H9 (cell line): Measurements from ENCODE around the gene DNASE1L2. TPM values are rescaled to one million over a fixed set of nuclear protein-coding genes. Genes with fewer than 3 reads are reported as not detected.

Source experiments
- DNase-seq: peaks from one replicate; pipeline ENCODE4 v3.0.0-alpha.2; 2017
- H2AFZ ChIP-seq: one replicate; pipeline ENCODE4 v1.6.1; 2013; ENCODE audit warnings: mild to moderate bottlenecking, low read length, control low read depth, moderate library complexity
- H2AK5ac ChIP-seq: 2 replicates; pipeline ENCODE4 v1.6.1; 2013; ENCODE audit warnings: low read length, control low read depth, mixed read lengths; ENCODE audit not compliant: insufficient read length
- H2BK120ac ChIP-seq: one replicate; pipeline ENCODE4 v1.6.1; 2013; ENCODE audit warnings: low read depth, mild to moderate bottlenecking, low read length, control low read depth, inconsistent platforms; ENCODE audit not compliant: poor library complexity, severe bottlenecking
- H2BK12ac ChIP-seq: 2 replicates; pipeline ENCODE4 v1.6.1; 2013; ENCODE audit warnings: low read length, control low read depth, mixed read lengths, low read depth; ENCODE audit not compliant: insufficient read length
- H2BK15ac ChIP-seq: 2 replicates; pipeline ENCODE4 v1.6.1; 2013; ENCODE audit warnings: low read depth, low read length, control low read depth
- H2BK20ac ChIP-seq: one replicate; pipeline ENCODE4 v1.6.1; 2013; ENCODE audit warnings: low read depth, mild to moderate bottlenecking, low read length, control low read depth, inconsistent platforms; ENCODE audit not compliant: poor library complexity, severe bottlenecking
- H2BK5ac ChIP-seq: 2 replicates; pipeline ENCODE4 v1.6.1; 2013; ENCODE audit warnings: low read length, control low read depth, mixed read lengths; ENCODE audit not compliant: insufficient read length
- H3K14ac ChIP-seq: 2 replicates; pipeline ENCODE4 v1.6.1; 2013; ENCODE audit warnings: low read length, control low read depth; ENCODE audit not compliant: insufficient read depth
- H3K18ac ChIP-seq: 2 replicates; pipeline ENCODE4 v1.6.1; 2013; ENCODE audit warnings: low read depth, mild to moderate bottlenecking, mixed read lengths, low read length, control low read depth; ENCODE audit not compliant: insufficient read length
- H3K23ac ChIP-seq: 2 replicates; pipeline ENCODE4 v1.6.1; 2013; ENCODE audit warnings: low read length, control low read depth, mixed read lengths, low read depth; ENCODE audit not compliant: insufficient read length
- H3K23me2 ChIP-seq: 2 replicates; pipeline ENCODE4 v1.6.1; 2013; ENCODE audit warnings: low read depth, mild to moderate bottlenecking, mixed read lengths, low read length, control low read depth; ENCODE audit not compliant: insufficient read length, poor library complexity, severe bottlenecking
- H3K27ac ChIP-seq: 2 replicates; pipeline ENCODE4 v1.5.1; 2013; ENCODE audit warnings: low read length, control low read depth, mixed read lengths, low read depth; ENCODE audit not compliant: insufficient read length
- H3K27me3 ChIP-seq: 2 replicates; pipeline ENCODE4 v1.6.1; 2013; ENCODE audit warnings: low read length, control low read depth, inconsistent platforms; ENCODE audit not compliant: insufficient read depth
- H3K4ac ChIP-seq: 2 replicates; pipeline ENCODE4 v1.6.1; 2013; ENCODE audit warnings: low read depth, mild to moderate bottlenecking, control low read depth, inconsistent platforms, low read length, moderate library complexity
- H3K4me1 ChIP-seq: 2 replicates; pipeline ENCODE4 v1.6.1; 2013; ENCODE audit warnings: low read length, control low read depth, inconsistent platforms; ENCODE audit not compliant: insufficient read depth
- H3K4me2 ChIP-seq: 2 replicates; pipeline ENCODE4 v1.6.1; 2013; ENCODE audit warnings: low read length, control low read depth, mixed read lengths; ENCODE audit not compliant: insufficient read length, insufficient read depth
- H3K56ac ChIP-seq: 2 replicates; pipeline ENCODE4 v1.6.1; 2013; ENCODE audit warnings: low read depth, mild to moderate bottlenecking, mixed read lengths, low read length, control low read depth; ENCODE audit not compliant: insufficient read length
- H3K79me1 ChIP-seq: 2 replicates; pipeline ENCODE4 v1.6.1; 2013; ENCODE audit warnings: low read depth, mild to moderate bottlenecking, moderate library complexity, low read length, control low read depth, inconsistent platforms; ENCODE audit not compliant: insufficient read depth, poor library complexity, severe bottlenecking
- H3K79me2 ChIP-seq: 2 replicates; pipeline ENCODE4 v1.6.1; 2013; ENCODE audit warnings: low read length, control low read depth, inconsistent platforms; ENCODE audit not compliant: insufficient read depth
- H3K9ac ChIP-seq: 2 replicates; pipeline ENCODE4 v1.6.1; 2013; ENCODE audit warnings: low read length, control low read depth, mixed read lengths; ENCODE audit not compliant: insufficient read length; ENCODE audit errors: extremely low read depth
- H3K9me3 ChIP-seq: one replicate; pipeline ENCODE4 v1.6.1; 2013; ENCODE audit warnings: low read depth, low read length, inconsistent platforms; ENCODE audit not compliant: control insufficient read depth
- H3T11ph ChIP-seq: one replicate; pipeline ENCODE4 v1.6.1; 2013; ENCODE audit warnings: mild to moderate bottlenecking, low read length, control low read depth, inconsistent platforms
- H4K20me1 ChIP-seq: one replicate; pipeline ENCODE4 v1.6.1; 2013; ENCODE audit not compliant: control insufficient read depth, insufficient read length, insufficient read depth
- H4K5ac ChIP-seq: 2 replicates; pipeline ENCODE4 v1.6.1; 2013; ENCODE audit warnings: low read depth, mild to moderate bottlenecking, mixed read lengths, low read length, control low read depth; ENCODE audit not compliant: insufficient read length
- H4K8ac ChIP-seq: replicated peaks from 2 replicates; pipeline ENCODE4 v1.6.1; 2013; ENCODE audit warnings: low read length, control low read depth, mixed read lengths, low read depth; ENCODE audit not compliant: insufficient read length
- H4K91ac ChIP-seq: 2 replicates; pipeline ENCODE4 v1.6.1; 2013; ENCODE audit warnings: low read depth, mild to moderate bottlenecking, moderate library complexity, mixed read lengths, low read length, control low read depth; ENCODE audit not compliant: insufficient read length
- H3K27ac Mint-ChIP-seq, 3 experiments: 2 replicates in 2 of 3; 3 replicates in 1 of 3; pipeline ENCODE4 v1.8.0; 2020 to 2021; ENCODE audit warnings: mixed read lengths in 3 of 3, mild to moderate bottlenecking in 1 of 3, moderate library complexity in 1 of 3
- H3K27me3 Mint-ChIP-seq: 2 replicates; pipeline ENCODE4 v1.8.0; 2021; ENCODE audit warnings: low read depth, mild to moderate bottlenecking, moderate library complexity, mixed read lengths
- H3K36me3 Mint-ChIP-seq, 3 experiments: 2 replicates in 2 of 3; 3 replicates in 1 of 3; pipeline ENCODE4 v1.8.0; 2020 to 2021; ENCODE audit warnings: low read depth in 3 of 3, mixed read lengths in 3 of 3; ENCODE audit not compliant: insufficient read depth in 1 of 3
- H3K4me1 Mint-ChIP-seq, 2 experiments: 2 replicates each; pipeline ENCODE4 v1.8.0; 2020; ENCODE audit warnings: mixed read lengths in 2 of 2
- H3K4me3 Mint-ChIP-seq, 2 experiments: 2 replicates in 1 of 2; 3 replicates in 1 of 2; pipeline ENCODE4 v1.8.0; 2020 to 2021; ENCODE audit warnings: mild to moderate bottlenecking in 2 of 2, mixed read lengths in 2 of 2, moderate library complexity in 1 of 2
- H3K9me3 Mint-ChIP-seq, 2 experiments: 2 replicates in 1 of 2; 3 replicates in 1 of 2; pipeline ENCODE4 v1.8.0; 2020; ENCODE audit warnings: mild to moderate bottlenecking in 2 of 2, mixed read lengths in 2 of 2, moderate library complexity in 1 of 2
- WGBS: extraction: QIAGEN DNeasy Blood & Tissue Kit; methylation state at CpG from one replicate; pipeline ENCODE4 v1.1.7; 2013; ENCODE audit warnings: missing lambda C conversion rate, low lambda C conversion rate, mixed read lengths; ENCODE audit not compliant: insufficient read length; ENCODE audit errors: extremely low coverage; 5-methylcytosine and 5-hydroxymethylcytosine counted together
- total RNA-seq: library from RNA; stranded (reverse); gene quantifications from 2 replicates; pipeline ENCODE4 v1.2.1, GENCODE V29; 2021
- TF ChIP-seq, protein P1 (sequence below): fragments of 200-600 bp; sonication (generic); conservative IDR thresholded peaks from 3 replicates; pipeline ENCODE4 v1.8.0; 2021; ENCODE audit warnings: antibody characterized with exemption, mild to moderate bottlenecking

DNASE1L2 gene
- total RNA-seq, 1 experiment from 2014 or later, result 2.5 TPM

DNA sequence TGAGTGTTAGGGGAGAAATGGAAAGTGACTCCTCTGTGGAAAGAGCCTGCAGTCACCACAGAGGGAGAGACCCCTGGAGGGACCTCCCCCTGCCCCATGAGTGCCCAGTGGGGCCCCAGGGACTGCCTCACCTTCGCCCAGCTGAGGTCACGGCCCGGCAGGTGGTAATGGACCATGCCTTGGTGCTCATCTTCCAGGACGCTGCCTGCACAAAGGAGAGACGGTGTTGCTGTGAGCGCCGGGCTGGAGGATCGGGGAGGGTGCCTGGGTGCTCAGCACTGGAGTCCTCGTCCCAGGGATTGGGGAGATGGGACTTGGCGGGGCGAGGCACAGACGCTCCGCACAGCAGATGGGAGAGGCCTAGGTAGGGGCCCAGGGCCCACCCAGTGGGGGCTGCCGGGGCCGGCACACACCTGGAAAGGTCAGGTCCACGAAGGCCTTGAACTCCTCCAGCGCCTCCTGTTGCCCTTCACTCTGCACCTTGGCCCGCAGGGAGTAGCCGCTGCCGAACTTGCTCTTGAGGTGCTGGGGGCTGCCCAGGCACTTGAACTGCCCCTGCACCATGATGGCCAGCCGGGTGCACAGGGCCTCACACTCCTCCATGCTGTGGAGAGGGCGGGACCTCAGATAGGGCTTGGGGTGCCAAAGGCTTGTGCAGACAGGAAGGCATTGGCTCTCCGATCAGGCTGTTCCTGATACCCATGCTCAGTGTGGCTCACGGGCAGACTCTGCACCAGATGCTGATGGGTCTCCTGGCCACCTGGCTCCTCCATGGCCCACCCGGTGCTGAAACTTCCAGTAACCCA is 41.4 kb downstream of the DNASE1L2 start:
- Histone ChIP-seq H3K23me2 (no peaks in the 10 kb centered on the region), H4K5ac (no peak overlapping the region), H2BK20ac (no peak overlapping the region), H3K4ac (no peak overlapping the region), H2BK15ac (no peak overlapping the region), H2BK5ac (no peak overlapping the region), H2BK12ac (no peak overlapping the region), H3K79me1 (no peaks in the 10 kb centered on the region), H4K8ac (no peak overlapping the region), H3K9ac (no peak overlapping the region), H3K4me2 (no peak overlapping the region), H2BK120ac (no peak overlapping the region), H4K91ac (no peak overlapping the region), H3K14ac (no peak overlapping the region), H3K79me2 (no peaks in the 10 kb centered on the region), H2AFZ (no peak overlapping the region), H3K23ac (no peak overlapping the region), H3K27ac (no peak overlapping the region), H3T11ph (no peak overlapping the region), H4K20me1 (no peaks in the 10 kb centered on the region), H3K27me3 (no peaks in the 10 kb centered on the region), H3K56ac (no peak overlapping the region), H3K4me1 (no peaks in the 10 kb centered on the region), H2AK5ac (no peak overlapping the region), H3K9me3 (no peaks in the 10 kb centered on the region), H3K18ac (no peak overlapping the region)
- TF ChIP-seq, protein P1, sequence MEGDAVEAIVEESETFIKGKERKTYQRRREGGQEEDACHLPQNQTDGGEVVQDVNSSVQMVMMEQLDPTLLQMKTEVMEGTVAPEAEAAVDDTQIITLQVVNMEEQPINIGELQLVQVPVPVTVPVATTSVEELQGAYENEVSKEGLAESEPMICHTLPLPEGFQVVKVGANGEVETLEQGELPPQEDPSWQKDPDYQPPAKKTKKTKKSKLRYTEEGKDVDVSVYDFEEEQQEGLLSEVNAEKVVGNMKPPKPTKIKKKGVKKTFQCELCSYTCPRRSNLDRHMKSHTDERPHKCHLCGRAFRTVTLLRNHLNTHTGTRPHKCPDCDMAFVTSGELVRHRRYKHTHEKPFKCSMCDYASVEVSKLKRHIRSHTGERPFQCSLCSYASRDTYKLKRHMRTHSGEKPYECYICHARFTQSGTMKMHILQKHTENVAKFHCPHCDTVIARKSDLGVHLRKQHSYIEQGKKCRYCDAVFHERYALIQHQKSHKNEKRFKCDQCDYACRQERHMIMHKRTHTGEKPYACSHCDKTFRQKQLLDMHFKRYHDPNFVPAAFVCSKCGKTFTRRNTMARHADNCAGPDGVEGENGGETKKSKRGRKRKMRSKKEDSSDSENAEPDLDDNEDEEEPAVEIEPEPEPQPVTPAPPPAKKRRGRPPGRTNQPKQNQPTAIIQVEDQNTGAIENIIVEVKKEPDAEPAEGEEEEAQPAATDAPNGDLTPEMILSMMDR, result no peak
- Mint-ChIP-seq H3K27ac (no peak overlapping the region), H3K4me1 (peaks cover 5 to 17% of the 10 kb centered on the region in 2 experiments), H3K27me3 (peaks cover 7% of the 10 kb centered on the region; the same call in 1 of the 2 replicates), H3K36me3 (peaks cover 0 to 7% (median 3%) of the 10 kb centered on the region in 3 experiments; a peak in 4 of 7 replicates), H3K9me3 (no peaks in the 10 kb centered on the region), H3K4me3 (no peak overlapping the region)
- DNase-seq, result no peak
- no CpG with 5 or more reads among the region's 25 CpGs for WGBS
